HG03469 (cell line): Measurements from ENCODE around the gene FAH.

Experiments
- ATAC-seq: cut with Tn5 transposase; IDR thresholded peaks from one replicate; pipeline ENCODE4 v1.9.1; 2021; ENCODE audit warnings: mild to moderate bottlenecking, moderate library complexity, moderate number of reproducible peaks; ENCODE audit not compliant: unreplicated experiment

The FAH gene

DNA sequence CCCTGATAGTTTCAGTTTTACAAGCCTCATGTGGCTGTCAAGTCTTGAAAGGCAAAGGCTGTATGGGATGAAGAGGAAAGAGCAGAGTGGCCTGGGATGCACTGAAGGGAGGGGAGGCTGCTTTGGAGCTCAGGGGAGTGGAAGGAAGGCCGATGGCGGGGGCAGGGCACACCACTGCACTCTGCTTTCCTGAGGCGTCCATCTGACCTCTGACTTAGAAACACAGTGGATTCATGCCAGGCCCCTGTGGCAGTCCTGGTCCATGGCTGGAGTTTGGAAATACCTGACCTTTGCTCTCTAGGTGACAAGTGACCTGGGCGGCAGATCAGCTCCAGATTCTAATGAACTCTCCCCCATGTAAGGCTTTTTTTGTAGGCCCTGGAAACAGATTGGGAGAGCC lies 19.0 kb downstream of the FAH start:
- ATAC-seq = no peak

GRCh38 chr15:80172401-80172800 lies 19.6 kb downstream of the FAH start:
- no peak for ATAC-seq

DNA sequence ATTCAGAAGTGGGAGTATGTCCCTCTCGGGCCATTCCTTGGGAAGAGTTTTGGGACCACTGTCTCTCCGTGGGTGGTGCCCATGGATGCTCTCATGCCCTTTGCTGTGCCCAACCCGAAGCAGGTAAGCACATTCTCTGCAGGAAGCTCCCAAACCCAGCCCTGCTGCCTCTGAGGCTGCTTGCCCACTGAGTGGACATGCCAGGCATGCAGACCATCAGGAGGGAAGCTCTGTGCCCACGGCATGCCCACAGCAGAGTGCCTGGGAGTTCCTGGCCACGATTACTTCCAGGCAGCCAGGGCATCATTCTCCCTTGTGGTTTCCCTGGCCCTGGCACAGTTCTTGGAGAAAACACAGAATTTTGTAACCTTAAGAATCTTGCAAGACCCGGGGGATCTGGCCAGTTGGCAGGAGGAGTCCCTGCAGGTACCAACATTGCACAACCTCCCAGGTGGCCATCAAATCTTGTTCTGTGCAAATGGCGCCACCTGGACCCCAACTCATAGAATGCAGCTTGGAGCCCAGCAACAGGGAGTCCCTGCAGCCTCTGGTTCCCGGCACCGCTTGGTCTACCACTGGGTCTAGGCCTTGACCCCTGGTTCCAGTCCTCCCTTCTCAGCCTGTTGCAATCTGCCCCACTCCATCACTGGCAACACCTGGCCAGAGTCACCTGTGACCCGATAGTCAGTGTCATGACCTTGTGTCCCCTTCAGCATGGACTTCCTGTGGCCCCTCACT lies 20.4 kb downstream of the FAH start:
- no peak for ATAC-seq

GRCh38 chr15:80174017-80174746 lies 21.4 kb downstream of the FAH start:
- ATAC-seq = no peak

GRCh38 chr15:80175436-80175835 lies 22.6 kb downstream of the FAH start:
- no peak for ATAC-seq

- no peak for ATAC-seq
Measured at GRCh38 chr15:80176443-80176842, 23.6 kb downstream of the FAH start.

- ATAC-seq = no peak
Measured at GRCh38 chr15:80177156-80177555, 24.4 kb downstream of the FAH start.

- no peak for ATAC-seq
Measured at GRCh38 chr15:80179025-80179759, 26.4 kb downstream of the FAH start.

GRCh38 chr15:80179935-80180334 lies 27.1 kb downstream of the FAH start:
- no peak for ATAC-seq

GRCh38 chr15:80180468-80180867 lies 27.7 kb downstream of the FAH start:
- ATAC-seq = no peak

GRCh38 chr15:80180986-80181385 lies 28.2 kb downstream of the FAH start:
- no peak for ATAC-seq

DNA sequence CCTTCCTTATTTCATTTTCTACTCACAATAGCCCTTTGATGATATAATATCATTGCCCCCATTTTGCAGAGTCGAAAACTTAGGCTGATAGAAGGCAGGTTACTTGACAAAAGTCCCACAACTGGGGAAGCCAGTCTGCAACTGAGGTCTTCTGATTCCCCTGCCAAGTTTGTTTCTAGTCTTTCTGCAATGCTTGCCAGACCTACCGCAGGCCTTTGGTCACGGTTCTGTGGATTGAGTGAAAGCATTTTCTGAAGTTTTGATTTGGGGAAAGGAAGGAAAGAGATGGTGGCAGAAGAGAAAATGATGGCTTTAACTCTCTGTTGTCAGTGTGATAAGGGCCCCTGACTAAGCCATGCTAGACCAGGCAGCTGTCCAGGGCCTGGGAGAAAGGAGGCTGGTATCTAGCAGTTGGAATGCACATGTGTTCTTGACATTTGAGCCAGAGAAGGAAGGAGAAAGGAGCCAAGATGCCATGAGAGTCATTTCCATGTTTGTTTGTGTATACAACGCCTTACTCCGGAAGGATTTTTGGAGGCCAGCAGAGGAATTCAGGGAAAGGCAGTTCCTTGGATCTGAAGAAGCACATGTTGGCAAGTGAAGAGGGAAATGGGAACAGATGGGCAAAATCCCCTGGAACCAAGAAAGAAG lies 29.9 kb downstream of the FAH start:
- ATAC-seq = no peak

GRCh38 chr15:80183306-80183705 lies 30.5 kb downstream of the FAH start:
- ATAC-seq = no peak

DNA sequence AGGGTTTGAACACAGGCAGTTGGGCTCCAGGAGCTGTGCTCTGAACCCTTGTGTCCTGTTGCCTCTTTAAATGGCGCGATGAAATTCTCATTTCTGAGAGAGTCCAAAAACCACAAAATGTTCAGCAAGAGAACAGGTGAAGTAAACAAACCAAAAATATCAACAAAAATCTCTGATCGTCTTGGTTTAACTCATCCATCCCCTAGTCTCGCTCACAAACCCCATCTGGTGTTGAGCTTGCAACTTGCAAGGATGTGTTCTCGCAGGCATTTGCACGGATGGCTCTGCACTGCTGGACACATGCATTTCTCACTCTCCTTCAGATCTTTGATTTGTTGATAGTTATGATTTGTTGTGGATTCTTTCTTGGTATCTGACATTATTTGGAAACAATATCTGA lies 31.1 kb downstream of the FAH start:
- ATAC-seq = no peak

- ATAC-seq = no peak
Measured at GRCh38 chr15:80184554-80184953, 31.8 kb downstream of the FAH start.

- ATAC-seq = no peak
Measured at GRCh38 chr15:80185152-80185551, 32.4 kb downstream of the FAH start.

DNA sequence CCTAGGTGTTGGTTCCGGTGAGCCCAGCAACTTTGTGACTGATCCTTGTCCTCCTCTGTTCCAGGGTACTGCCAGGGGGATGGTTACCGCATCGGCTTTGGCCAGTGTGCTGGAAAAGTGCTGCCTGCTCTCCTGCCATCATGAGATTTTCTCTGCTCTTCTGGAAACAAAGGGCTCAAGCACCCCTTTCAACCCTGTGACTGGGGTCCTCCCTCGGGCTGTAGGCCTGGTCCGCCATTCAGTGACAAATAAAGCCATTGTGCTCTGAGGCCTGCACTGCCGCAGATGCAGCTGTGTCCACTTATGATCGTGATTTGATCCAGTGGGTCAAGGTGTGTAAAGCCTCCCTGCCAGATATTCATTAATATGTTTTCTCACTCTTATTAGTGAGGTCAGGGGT lies 33.3 kb downstream of the FAH start:
- no peak for ATAC-seq

- no peak for ATAC-seq
Measured at GRCh38 chr15:80186597-80186996, 33.8 kb downstream of the FAH start.

- no peak for ATAC-seq
Measured at GRCh38 chr15:80188251-80188650, 35.5 kb downstream of the FAH start.

DNA sequence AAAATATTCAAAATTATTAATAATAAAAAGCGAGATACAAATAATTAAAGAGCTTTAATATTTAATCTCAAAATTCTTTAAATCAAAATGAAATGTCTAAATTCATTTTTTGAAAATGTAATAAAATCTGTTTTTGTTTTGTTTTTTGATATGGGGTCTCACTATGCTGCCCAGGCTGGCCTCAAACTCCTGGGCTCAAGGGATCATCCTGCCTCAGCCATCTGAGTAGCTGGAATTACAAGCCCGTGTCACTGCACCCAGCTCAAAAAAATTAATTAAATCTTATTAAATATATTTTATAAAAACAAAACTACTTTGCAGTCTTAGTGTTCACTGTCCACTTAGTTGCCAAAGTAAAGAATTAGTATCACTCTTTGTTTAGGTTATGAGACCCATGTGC lies 38.4 kb downstream of the FAH start:
- ATAC-seq = no peak

DNA sequence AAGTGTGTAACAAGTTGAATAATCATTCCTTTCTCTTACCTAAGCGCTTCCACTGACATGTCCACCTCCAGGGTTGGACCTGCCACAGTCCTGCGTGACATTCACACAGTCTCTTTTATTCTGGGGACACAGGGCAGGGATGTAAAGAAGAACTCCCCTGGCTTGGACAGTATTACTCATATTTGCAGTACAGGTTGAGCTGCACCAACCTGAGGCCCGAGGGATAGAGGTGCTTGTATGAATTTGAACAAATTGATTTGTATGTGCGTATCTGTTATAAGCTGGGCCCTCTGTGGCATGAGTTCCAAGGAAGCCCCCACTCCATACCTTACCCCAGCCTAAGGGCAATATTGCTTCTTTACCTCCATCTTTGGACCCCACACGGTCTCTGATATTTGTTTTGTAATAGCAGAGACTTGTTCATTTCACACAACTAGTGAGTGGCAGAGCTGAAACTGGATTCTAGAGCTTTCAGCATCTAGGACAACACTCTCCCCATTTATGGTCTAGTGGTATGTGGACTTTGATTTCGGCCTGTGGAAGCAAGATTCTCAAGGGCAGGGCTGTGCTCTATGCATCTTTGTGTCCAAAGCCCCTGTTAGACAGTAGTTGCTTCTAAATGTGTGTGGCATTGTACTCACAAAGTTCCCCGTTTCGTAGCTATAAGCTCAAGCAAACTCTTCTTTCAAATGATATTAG lies 39.2 kb downstream of the FAH start:
- no peak for ATAC-seq
